Measurements from ENCODE around the gene CCBE1. TPM values are rescaled to one million over a fixed set of nuclear protein-coding genes. Genes with fewer than 3 reads are reported as not detected.

The CCBE1 gene
- total RNA-seq, 2 donors from 2014 or later: 1.00 to 2.9 TPM

DNA sequence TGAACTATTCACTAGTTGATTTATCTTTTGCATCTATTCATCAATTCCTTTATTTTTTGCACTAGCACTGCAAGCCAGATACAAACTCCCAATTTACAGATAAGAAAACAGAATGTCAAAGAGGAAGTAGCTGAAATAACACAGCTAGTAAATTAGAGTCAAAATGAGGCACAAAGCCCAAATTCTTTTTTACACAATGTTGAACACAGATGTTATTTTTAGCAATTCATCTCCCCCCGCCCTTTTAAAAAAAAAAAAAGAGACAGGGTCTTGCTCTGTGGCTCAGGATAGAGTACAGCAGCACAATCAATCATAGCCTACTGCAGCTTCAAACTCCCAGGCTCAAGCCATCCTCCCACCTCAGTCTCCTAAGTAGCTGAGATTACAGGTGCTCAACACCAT lies 127.8 kb downstream of the CCBE1 start:
- TF ChIP-seq, protein P1, sequence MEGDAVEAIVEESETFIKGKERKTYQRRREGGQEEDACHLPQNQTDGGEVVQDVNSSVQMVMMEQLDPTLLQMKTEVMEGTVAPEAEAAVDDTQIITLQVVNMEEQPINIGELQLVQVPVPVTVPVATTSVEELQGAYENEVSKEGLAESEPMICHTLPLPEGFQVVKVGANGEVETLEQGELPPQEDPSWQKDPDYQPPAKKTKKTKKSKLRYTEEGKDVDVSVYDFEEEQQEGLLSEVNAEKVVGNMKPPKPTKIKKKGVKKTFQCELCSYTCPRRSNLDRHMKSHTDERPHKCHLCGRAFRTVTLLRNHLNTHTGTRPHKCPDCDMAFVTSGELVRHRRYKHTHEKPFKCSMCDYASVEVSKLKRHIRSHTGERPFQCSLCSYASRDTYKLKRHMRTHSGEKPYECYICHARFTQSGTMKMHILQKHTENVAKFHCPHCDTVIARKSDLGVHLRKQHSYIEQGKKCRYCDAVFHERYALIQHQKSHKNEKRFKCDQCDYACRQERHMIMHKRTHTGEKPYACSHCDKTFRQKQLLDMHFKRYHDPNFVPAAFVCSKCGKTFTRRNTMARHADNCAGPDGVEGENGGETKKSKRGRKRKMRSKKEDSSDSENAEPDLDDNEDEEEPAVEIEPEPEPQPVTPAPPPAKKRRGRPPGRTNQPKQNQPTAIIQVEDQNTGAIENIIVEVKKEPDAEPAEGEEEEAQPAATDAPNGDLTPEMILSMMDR (conservative IDR thresholded peaks at IDR 0.05): no peak
- 73 to 88% methylated on average over 1 of the region's 1 CpG for WGBS, 2 experiments (ENCODE audit: insufficient coverage in 1 of 2, insufficient read length in 1 of 2)
- H3K27me3 Mint-ChIP-seq (ENCODE audit: insufficient read depth): no peaks in the 10 kb centered on the region
- no peaks in the 10 kb centered on the region for H3K36me3 ChIP-seq (ENCODE audit: control insufficient read depth, insufficient read depth, low read length)
- no peak for DNase-seq
- H3K27ac Mint-ChIP-seq: no peak overlapping the region
- H3K36me3 Mint-ChIP-seq (ENCODE audit: low read depth): no peaks in the 10 kb centered on the region
- no peak overlapping the region for H3K9ac ChIP-seq (ENCODE audit: extremely low read depth, low read length, poor library complexity, severe bottlenecking)
- no peaks in the 10 kb centered on the region for H3K4me1 ChIP-seq (ENCODE audit: control insufficient read depth, insufficient read depth, low read length)
- no peaks in the 10 kb centered on the region for H3K9me3 ChIP-seq (ENCODE audit: control insufficient read depth, low read length)
- H3K4me3 ChIP-seq (ENCODE audit: low read length): no peak overlapping the region
- no peaks in the 10 kb centered on the region for H3K27me3 ChIP-seq (ENCODE audit: control insufficient read depth, insufficient read depth, low read length, poor library complexity, severe bottlenecking)
- H3K9me3 Mint-ChIP-seq: no peaks in the 10 kb centered on the region
- no peaks in the 10 kb centered on the region for H3K4me1 Mint-ChIP-seq
- H3K27ac ChIP-seq (ENCODE audit: low read depth, low read length): no peak overlapping the region
- no peak overlapping the region for H3K4me3 Mint-ChIP-seq

DNA sequence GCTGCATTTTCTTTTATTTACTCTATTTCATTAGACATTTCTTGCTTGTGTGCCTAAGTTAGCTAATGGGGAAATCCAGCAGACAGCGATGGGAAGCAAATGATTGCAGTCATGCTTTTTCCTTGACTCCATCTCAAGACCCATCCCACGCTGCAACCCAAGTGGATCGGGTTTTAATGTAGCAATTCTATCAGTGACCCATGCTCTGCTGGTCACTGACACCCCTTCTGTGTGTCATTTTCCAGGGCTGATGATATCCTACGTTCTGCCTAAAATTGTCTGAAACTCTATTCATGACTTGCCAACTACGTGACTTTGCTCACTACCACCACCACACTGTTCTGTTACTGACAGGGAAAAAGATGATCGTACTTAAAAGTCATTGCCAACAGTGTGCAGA lies 129.8 kb downstream of the CCBE1 start:
- Mint-ChIP-seq H3K9me3 (no peaks in the 10 kb centered on the region), H3K27ac (no peak overlapping the region), H3K36me3 (ENCODE audit: low read depth) (no peaks in the 10 kb centered on the region), H3K27me3 (ENCODE audit: insufficient read depth) (no peaks in the 10 kb centered on the region), H3K4me3 (no peak overlapping the region), H3K4me1 (no peaks in the 10 kb centered on the region)
- TF ChIP-seq, protein P1 (conservative IDR thresholded peaks at IDR 0.05): no peak
- 94 to 96% methylated on average over 6 of the region's 6 CpGs for WGBS, 2 experiments (ENCODE audit: insufficient coverage in 1 of 2, insufficient read length in 1 of 2)
- no peaks in the 10 kb centered on the region for H3K9me3 ChIP-seq (ENCODE audit: control insufficient read depth, low read length)
- H3K27ac ChIP-seq (ENCODE audit: low read depth, low read length): no peak overlapping the region
- H3K4me3 ChIP-seq (ENCODE audit: low read length): no peak overlapping the region
- DNase-seq: no peak
- H3K9ac ChIP-seq (ENCODE audit: extremely low read depth, low read length, poor library complexity, severe bottlenecking): no peak overlapping the region
- no peaks in the 10 kb centered on the region for H3K27me3 ChIP-seq (ENCODE audit: control insufficient read depth, insufficient read depth, low read length, poor library complexity, severe bottlenecking)
- no peaks in the 10 kb centered on the region for H3K4me1 ChIP-seq (ENCODE audit: control insufficient read depth, insufficient read depth, low read length)
- H3K36me3 ChIP-seq (ENCODE audit: control insufficient read depth, insufficient read depth, low read length): no peaks in the 10 kb centered on the region

DNA sequence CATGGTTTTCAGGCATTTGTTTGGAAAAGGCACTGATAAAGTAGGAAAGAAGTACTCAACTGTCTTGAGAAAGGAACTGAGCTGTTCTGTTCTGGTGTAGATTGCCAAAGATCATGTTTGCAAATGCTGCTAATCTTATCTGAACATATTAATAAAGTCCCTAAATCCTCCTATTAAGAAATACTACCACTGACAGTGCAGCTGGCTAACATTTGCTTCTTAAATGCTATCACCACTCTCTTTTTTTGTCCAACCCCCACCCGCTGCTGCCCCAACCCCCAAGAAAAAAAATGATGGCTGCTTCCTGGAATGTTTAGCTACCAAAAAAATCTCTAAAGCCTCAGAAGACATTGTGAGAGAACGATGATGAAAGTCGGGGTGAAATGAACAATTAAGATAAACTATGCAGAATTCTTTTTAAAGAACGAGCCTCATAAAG lies 130.7 kb downstream of the CCBE1 start:
- DNase-seq: no peak
- 95% methylated on average over 4 of the region's 4 CpGs; no CpG with 5 or more reads in 1 of the 2 experiments for WGBS, 2 experiments (ENCODE audit: insufficient coverage in 1 of 2, insufficient read length in 1 of 2)
- Mint-ChIP-seq H3K27ac (no peak overlapping the region), H3K36me3 (ENCODE audit: low read depth) (no peaks in the 10 kb centered on the region), H3K4me1 (no peaks in the 10 kb centered on the region), H3K9me3 (no peaks in the 10 kb centered on the region), H3K4me3 (no peak overlapping the region), H3K27me3 (ENCODE audit: insufficient read depth) (no peaks in the 10 kb centered on the region)
- H3K4me3 ChIP-seq (ENCODE audit: low read length): no peak overlapping the region
- no peaks in the 10 kb centered on the region for H3K9me3 ChIP-seq (ENCODE audit: control insufficient read depth, low read length)
- no peaks in the 10 kb centered on the region for H3K27me3 ChIP-seq (ENCODE audit: control insufficient read depth, insufficient read depth, low read length, poor library complexity, severe bottlenecking)
- TF ChIP-seq, protein P1 (conservative IDR thresholded peaks at IDR 0.05): no peak
- H3K9ac ChIP-seq (ENCODE audit: extremely low read depth, low read length, poor library complexity, severe bottlenecking): no peak overlapping the region
- H3K27ac ChIP-seq (ENCODE audit: low read depth, low read length): no peak overlapping the region
- H3K36me3 ChIP-seq (ENCODE audit: control insufficient read depth, insufficient read depth, low read length): no peaks in the 10 kb centered on the region
- H3K4me1 ChIP-seq (ENCODE audit: control insufficient read depth, insufficient read depth, low read length): no peaks in the 10 kb centered on the region

All from endodermal cell (in vitro differentiated cells).